Sigmoid colon (tissue), 4 donors: ENCODE measurements around the gene AGAP9.
"Not testable (repeated sequence)": the region's sequence is repeated elsewhere in the genome, so short reads cannot be mapped to it uniquely, and the experiment has no call there.

ENCODE experiments used
- CTCF ChIP-seq, 4 experiments: fragments of 450-650 bp in 3 of 4; fragments of 200-600 bp in 1 of 4; IDR thresholded peaks; one replicate each; pipeline ENCODE4 v1.5.1; 2016 to 2019; ENCODE audit warnings: antibody characterized with exemption in 4 of 4, mild to moderate bottlenecking in 3 of 4, moderate library complexity in 2 of 4
- EP300 ChIP-seq, 4 donors: sonication (generic); formaldehyde crosslinking; IDR thresholded peaks; one replicate each; pipeline ENCODE4 v1.6.1; 2017; ENCODE audit warnings: antibody characterized with exemption in 4 of 4
- POLR2A ChIP-seq, 2 donors: fragments of 450-650 bp; IDR thresholded peaks; one replicate each; pipeline ENCODE4 v1.6.1; 2016; ENCODE audit warnings: antibody characterized with exemption in 2 of 2, mild to moderate bottlenecking in 2 of 2, moderate library complexity in 2 of 2
- POLR2AphosphoS5 ChIP-seq, 4 donors: sonication (generic); formaldehyde crosslinking; IDR thresholded peaks; one replicate each; pipeline ENCODE4 v1.6.1; 2017; ENCODE audit warnings: antibody characterized with exemption in 4 of 4

GRCh38 chr10:47560452-47560851, 37.0 kb upstream of the AGAP9 start:
- TF ChIP-seq EP300, CTCF, POLR2AphosphoS5, POLR2A (IDR thresholded peaks at IDR 0.05): not testable (repeated sequence)
